ENCODE data around the gene OSTM1.
"Not testable (repeated sequence)": the region's sequence is repeated elsewhere in the genome, so short reads cannot be mapped to it uniquely, and the experiment has no call there.

Gene OSTM1

DNA sequence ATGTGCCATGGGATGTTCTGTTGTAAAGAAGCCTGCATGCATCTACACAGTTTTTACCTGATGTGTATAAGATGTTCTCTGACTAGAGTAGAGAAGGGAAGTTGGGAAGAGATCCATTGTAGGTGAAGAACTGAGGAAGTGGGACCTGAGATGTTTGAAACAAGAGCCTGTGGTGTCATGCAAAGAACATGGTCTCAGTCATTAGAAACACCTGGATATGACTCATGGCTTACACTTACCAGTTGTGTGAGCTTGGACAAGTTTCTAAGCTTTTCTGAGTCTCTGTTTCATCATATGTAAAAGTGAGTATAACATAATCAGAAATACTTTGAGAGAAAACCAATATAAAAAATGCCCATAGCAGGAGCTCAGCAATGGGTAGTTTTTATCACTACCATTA lies 64.6 kb downstream of the OSTM1 start:
- DNase-seq (ENCODE audit: insufficient read length) (no peak), FAIRE-seq (no peak)
- TF ChIP-seq TAF1 (IDR thresholded peaks at IDR 0.05; ENCODE audit: borderline replicate concordance, low read depth, low read length): no peak
- TF ChIP-seq POLR2A (IDR thresholded peaks at IDR 0.05; ENCODE audit: low read depth, low read length): no peak
- no peak for TF ChIP-seq POLR2AphosphoS5 (IDR thresholded peaks at IDR 0.05; ENCODE audit: low read depth, low read length)

DNA sequence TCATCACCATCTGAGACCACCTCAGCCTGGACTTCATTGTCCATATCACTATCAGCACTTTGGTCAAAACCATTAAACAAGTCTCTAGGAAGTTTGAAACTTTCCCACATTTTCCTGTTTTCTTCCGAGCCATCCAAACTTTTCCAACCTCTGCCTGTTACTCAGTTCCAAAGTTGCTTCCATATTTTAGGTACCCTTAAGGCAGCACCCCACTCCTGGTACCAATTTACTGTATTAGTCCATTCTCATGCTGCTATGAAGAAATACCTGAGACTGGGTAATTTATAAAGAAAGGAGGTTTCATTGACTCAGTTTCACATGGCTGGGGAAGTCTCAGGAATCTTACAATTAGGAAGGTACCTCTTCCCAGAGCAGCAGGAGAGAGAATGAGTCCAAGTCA lies 65.3 kb downstream of the OSTM1 start:
- not testable (repeated sequence) for FAIRE-seq; DNase-seq (ENCODE audit: insufficient read length)

DNA sequence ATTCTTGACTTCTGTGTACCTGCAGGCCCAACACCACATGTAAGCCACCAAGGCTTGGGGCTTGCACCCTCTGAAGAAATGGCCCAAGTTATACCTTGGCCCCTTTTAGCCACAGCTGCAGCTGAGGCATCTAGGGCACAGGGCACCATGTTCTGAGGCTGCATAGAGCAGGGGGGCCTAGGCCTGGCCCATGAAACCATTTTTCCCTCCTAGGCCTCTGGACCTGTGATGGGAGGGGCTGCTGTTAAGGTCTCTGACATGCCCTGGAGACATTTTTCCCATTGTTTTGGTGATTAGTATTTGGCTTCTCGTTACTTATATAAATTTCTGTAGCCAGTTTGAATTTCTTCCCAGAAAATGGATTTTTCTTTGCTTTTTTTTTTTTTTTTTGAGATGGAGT lies 66.2 kb downstream of the OSTM1 start:
- TF ChIP-seq POLR2A (IDR thresholded peaks at IDR 0.05; ENCODE audit: low read depth, low read length): no peak
- TF ChIP-seq TAF1 (IDR thresholded peaks at IDR 0.05; ENCODE audit: borderline replicate concordance, low read depth, low read length): no peak
- no peak for TF ChIP-seq POLR2AphosphoS5 (IDR thresholded peaks at IDR 0.05; ENCODE audit: low read depth, low read length)
- FAIRE-seq (no peak), DNase-seq (ENCODE audit: insufficient read length) (no peak)

DNA sequence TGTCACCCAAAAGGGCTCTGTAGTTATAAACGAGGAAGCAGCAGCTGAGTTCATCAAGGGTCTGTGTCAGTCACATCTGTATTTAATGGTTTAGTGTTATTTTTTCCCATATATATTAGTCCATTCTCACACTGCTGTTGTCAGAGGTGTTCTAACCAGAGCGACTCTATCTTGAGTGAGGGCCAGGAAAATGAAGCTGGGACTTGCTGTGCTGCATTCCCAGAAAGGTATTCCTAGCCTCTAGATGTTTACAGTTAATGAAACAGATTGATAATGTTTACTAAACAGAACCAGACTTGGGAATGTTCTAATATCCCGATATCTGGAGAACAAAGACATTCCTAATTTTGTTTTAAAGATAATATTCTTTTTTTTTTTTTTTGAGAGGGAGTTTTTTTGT lies 68.6 kb downstream of the OSTM1 start:
- TF ChIP-seq POLR2AphosphoS5 (IDR thresholded peaks at IDR 0.05; ENCODE audit: low read depth, low read length): no peak
- no peak for TF ChIP-seq POLR2A (IDR thresholded peaks at IDR 0.05; ENCODE audit: low read depth, low read length)
- TF ChIP-seq TAF1 (IDR thresholded peaks at IDR 0.05; ENCODE audit: borderline replicate concordance, low read depth, low read length): no peak
- FAIRE-seq: no peak
- no peak for DNase-seq (ENCODE audit: insufficient read length)

DNA sequence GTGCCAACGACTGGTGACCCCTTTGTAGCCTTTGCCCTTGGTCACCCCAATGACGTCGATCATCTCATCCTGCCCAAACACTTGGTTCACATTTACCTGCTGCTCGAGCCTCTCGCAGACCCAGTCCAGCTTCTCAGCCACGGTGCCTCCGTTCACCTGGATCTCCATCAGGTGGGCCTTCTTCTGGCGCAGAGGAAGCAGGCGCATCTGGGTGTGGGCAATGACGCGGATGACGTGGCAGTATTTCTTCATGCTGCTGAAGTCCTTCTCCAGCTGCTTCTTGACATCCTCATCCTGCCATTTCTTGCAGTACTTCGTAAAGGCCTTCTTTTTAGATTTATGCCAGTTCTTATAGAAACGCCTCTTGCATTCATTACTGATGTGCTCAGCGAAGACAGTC lies 69.7 kb downstream of the OSTM1 start:
- FAIRE-seq: no peak
- no peak for DNase-seq (ENCODE audit: insufficient read length)
- no peak for TF ChIP-seq POLR2AphosphoS5 (IDR thresholded peaks at IDR 0.05; ENCODE audit: low read depth, low read length)
- no peak for TF ChIP-seq TAF1 (IDR thresholded peaks at IDR 0.05; ENCODE audit: borderline replicate concordance, low read depth, low read length)
- no peak for TF ChIP-seq POLR2A (IDR thresholded peaks at IDR 0.05; ENCODE audit: low read depth, low read length)

DNA sequence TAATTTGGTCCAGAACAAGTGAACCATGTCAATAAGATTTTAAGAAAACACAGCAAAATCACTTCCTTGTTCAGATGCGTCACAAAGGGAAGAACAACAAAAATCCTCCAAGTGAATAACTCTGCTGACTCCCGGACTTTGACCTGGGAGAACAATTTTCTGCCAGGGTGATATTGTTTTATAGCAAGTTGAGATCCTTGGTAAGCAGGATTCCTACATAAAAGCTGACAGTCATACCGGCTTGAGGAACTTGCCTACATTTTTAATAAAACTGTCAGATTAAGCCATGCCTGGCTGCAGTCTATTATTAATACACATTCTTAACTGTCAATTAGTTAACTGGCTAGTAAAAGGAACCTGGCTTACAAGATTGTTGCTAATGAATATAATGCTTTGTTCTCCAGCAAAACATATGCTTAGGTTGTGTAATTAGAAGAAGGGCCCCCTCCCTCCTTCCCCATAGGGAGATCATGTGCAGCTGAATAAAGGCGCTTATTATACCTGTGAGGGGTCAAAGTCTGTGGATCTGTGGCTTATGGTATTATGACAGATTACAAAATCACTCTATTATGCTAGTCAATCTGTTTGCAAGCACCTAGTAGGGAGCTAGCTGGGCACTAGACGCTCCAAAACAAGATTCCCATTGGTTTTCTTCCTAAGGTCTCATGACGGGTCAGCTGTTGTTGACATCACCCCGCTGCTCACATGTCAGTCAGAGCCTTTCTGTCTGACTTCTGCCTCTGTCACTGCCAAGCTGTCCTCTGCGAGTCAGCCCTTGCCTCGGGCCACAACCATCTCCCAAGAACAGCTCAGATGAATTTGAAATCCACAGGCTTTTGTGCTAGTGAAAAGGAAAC lies 71.9 kb downstream of the OSTM1 start:
- no peak for DNase-seq (ENCODE audit: insufficient read length)
- FAIRE-seq: no peak
- TF ChIP-seq TAF1 (IDR thresholded peaks at IDR 0.05; ENCODE audit: borderline replicate concordance, low read depth, low read length) (no peak), POLR2AphosphoS5 (IDR thresholded peaks at IDR 0.05; ENCODE audit: low read depth, low read length) (no peak), POLR2A (IDR thresholded peaks at IDR 0.05; ENCODE audit: low read depth, low read length) (no peak)

DNA sequence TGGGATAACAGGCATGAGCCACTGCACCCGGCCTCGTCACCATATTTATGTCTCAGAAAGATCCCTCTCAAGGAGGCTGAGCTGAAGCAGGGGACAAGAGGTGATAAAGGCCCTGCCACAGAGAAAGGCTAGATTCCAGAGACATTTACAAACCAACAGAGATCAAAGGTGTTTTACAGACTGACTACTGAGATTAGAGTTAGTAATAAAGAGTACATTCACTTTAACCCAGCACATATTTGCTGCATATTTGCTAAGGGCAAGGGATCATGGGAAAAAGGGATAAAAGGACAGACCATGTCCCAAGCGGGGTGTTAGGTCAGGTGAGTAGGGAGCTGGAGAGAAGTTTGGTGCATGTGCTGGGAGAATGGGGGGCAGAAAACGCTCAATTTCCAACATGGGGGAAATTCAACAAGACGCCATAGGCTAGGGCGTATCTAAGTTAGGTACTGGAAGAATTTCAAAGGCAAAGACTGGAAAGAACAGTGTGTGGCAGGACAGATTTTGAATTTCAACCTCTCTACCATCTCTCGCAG lies 72.8 kb downstream of the OSTM1 start:
- DNase-seq (ENCODE audit: insufficient read length) (no peak), FAIRE-seq (no peak)
- TF ChIP-seq POLR2A (IDR thresholded peaks at IDR 0.05; ENCODE audit: low read depth, low read length): no peak

DNA sequence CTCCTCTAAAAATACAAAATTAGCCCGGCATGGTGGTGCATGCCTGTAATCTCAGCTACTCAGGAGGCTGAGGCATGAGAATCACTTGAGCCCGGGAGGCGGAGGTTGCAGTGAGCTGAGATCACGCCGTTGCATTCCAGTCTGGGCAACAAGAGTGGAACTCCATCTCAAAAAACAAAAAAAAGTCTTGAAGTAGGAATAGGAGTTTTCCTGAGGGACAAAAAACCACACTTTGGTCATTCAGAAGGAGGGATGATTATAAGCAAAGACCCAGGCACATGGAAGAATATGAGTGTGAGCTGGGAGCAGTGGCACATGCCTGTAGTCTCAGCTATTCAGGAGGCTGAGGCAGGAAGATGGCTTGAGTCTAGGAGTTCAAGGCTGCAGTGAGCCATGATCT lies 74.3 kb downstream of the OSTM1 start:
- not testable (repeated sequence) for FAIRE-seq; DNase-seq (ENCODE audit: insufficient read length)

DNA sequence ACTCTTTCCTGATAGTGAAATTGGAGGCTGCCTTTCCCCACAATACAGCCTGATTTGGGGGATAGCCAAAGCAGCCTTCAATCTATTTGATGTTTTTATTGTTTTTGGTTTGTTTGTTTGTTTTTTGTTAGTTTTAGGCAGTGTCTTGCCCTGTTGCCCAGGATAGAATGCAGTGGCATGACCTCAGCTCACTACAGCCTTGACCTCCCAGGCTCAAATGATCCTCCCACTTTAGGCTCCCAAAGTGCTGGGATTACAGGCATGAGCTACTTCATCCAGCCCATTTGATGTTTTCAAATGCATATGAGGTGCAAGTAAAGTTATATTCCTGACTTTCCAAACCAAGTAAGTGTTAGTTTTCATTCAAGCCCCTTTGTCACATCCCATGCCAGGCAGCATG lies 75.2 kb downstream of the OSTM1 start:
- TF ChIP-seq POLR2A (IDR thresholded peaks at IDR 0.05; ENCODE audit: low read depth, low read length): no peak
- TF ChIP-seq POLR2AphosphoS5 (IDR thresholded peaks at IDR 0.05; ENCODE audit: low read depth, low read length): no peak
- no peak for TF ChIP-seq TAF1 (IDR thresholded peaks at IDR 0.05; ENCODE audit: borderline replicate concordance, low read depth, low read length)
- DNase-seq (ENCODE audit: insufficient read length) (no peak), FAIRE-seq (no peak)

DNA sequence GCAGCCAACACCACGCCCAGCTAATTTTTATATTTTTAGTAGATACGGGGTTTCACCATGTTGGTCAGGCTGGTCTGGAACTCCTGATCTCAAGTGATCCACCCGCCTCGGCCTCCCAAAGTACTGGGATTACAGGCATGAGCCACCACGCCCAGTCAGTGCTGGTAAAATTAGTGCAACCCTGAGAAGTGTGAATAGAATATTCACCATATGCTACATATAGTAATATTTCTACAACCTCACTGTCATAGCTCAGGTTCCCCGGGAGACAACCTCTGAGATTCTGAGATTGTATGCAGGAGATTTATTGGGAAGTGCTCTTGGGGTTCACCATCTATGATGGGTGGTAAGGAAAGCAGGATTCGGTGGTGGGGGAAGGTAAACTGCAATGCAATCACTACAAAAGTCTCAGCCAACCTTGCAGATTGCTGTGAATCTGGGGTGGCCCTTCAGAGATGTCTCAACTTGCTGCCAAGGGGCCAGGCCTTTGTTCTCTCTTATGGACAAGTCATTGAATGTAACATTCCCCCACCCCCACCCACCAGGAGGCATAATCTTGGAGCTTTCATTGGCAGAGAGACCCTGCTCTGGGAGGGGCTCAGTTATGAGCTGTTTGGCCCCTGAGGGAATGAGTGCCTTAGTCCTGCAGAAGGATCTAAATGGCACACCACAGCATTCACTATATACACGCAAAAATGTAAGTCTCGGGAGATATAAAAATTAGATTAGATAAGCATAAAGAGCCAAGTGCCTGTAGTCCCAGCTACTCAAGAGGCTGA lies 82.6 kb downstream of the OSTM1 start:
- no peak for TF ChIP-seq TAF1 (IDR thresholded peaks at IDR 0.05; ENCODE audit: borderline replicate concordance, low read depth, low read length)
- no peak for TF ChIP-seq POLR2A (IDR thresholded peaks at IDR 0.05; ENCODE audit: low read depth, low read length)
- no peak for TF ChIP-seq POLR2AphosphoS5 (IDR thresholded peaks at IDR 0.05; ENCODE audit: low read depth, low read length)
- no peak for FAIRE-seq
- no peak for DNase-seq (ENCODE audit: insufficient read length)

Data from GM12892 (cell line).